Fibroblast of lung (primary cell): ENCODE results near the gene MAPK8. TPM values are rescaled to one million over a fixed set of nuclear protein-coding genes. Genes with fewer than 3 reads are reported as not detected.

Experiments used
- DNase-seq, 2 donors: peaks; one replicate each; pipeline versions ENCODE4 v3.0.0 to v3.0.0-alpha.2; 2010; ENCODE audit warnings: low read depth in 2 of 2
- H2AFZ ChIP-seq: 2 replicates; pipeline ENCODE4 v1.5.1; 2012; ENCODE audit warnings: low read length, control low read depth, inconsistent platforms
- H3K27ac ChIP-seq: 2 replicates; pipeline ENCODE4 v1.5.1; 2011; ENCODE audit warnings: low read length, control low read depth; ENCODE audit not compliant: insufficient read depth
- H3K27me3 ChIP-seq: 2 replicates; pipeline ENCODE4 v1.5.1; 2011; ENCODE audit warnings: mild to moderate bottlenecking, low read length; ENCODE audit not compliant: control insufficient read depth, insufficient read depth
- H3K36me3 ChIP-seq: 2 replicates; pipeline ENCODE4 v1.5.1; 2011; ENCODE audit warnings: low read length; ENCODE audit not compliant: control insufficient read depth, insufficient read depth
- H3K4me1 ChIP-seq: 2 replicates; pipeline ENCODE4 v1.5.1; 2011; ENCODE audit warnings: low read length; ENCODE audit not compliant: control insufficient read depth, insufficient read depth; ENCODE audit errors: extremely low read depth
- H3K4me2 ChIP-seq: 2 replicates; pipeline ENCODE4 v1.5.1; 2011; ENCODE audit warnings: low read length, control low read depth; ENCODE audit not compliant: insufficient read depth; ENCODE audit errors: extremely low read depth
- H3K4me3 ChIP-seq, 4 experiments: fragments of 200-600 bp in 1 of 4; sonication (generic) in 1 of 4; replicated peaks in 1 of 4; 2 replicates each; pipeline ENCODE4 v1.5.1; 2011 to 2016; ENCODE audit warnings: low read length in 4 of 4, low read depth in 3 of 4, mild to moderate bottlenecking in 3 of 4, control low read depth in 2 of 4, inconsistent platforms in 1 of 4, mixed read lengths in 1 of 4; ENCODE audit not compliant: insufficient read depth in 1 of 4; ENCODE audit errors: control extremely low read depth in 1 of 4
- H3K79me2 ChIP-seq: 2 replicates; pipeline ENCODE4 v1.5.1; 2012; ENCODE audit warnings: mild to moderate bottlenecking, low read length, inconsistent platforms; ENCODE audit not compliant: control insufficient read depth, insufficient read depth
- H3K9ac ChIP-seq: 2 replicates; pipeline ENCODE4 v1.5.1; 2011; ENCODE audit warnings: mild to moderate bottlenecking, low read length, control low read depth; ENCODE audit not compliant: insufficient read depth
- H3K9me3 ChIP-seq: 2 replicates; pipeline ENCODE4 v1.5.1; 2012; ENCODE audit warnings: low read depth, low read length; ENCODE audit not compliant: control insufficient read depth, insufficient read depth
- H4K20me1 ChIP-seq: 2 replicates; pipeline ENCODE4 v1.5.1; 2011; ENCODE audit warnings: low read length; ENCODE audit not compliant: control insufficient read depth, insufficient read depth; ENCODE audit errors: extremely low read depth
- EZH2 ChIP-seq: IDR thresholded peaks from 2 replicates; pipeline ENCODE4 v1.5.1; 2012; ENCODE audit warnings: low read length, control low read depth, mild to moderate bottlenecking; ENCODE audit errors: missing control alignments
- polyA plus RNA-seq, 2 donors: library from polyadenylated mRNA; depleted of rRNA in 1 of 2; stranded (reverse) in 1 of 2; unstranded in 1 of 2; fragments of >200 nt; gene quantifications; 2 replicates each; pipeline ENCODE4 v1.2.1, GENCODE V29; 2011 to 2012; ENCODE audit warnings: missing spikeins in 1 of 2
- total RNA-seq: library from RNA; depleted of rRNA; stranded (reverse); fragments of >200 nt; gene quantifications from 2 replicates; pipeline ENCODE4 v1.2.1, GENCODE V29; 2014
- TF ChIP-seq, protein P1 (sequence below), 2 donors: IDR thresholded peaks in 1 of 2; conservative IDR thresholded peaks in 1 of 2; 1 replicate in 1 of 2; 2 replicates in 1 of 2; pipeline ENCODE4 v1.5.1; 2011 to 2012; ENCODE audit warnings: low read length in 2 of 2, control low read depth in 1 of 2, inconsistent platforms in 1 of 2, low read depth in 1 of 2, mild to moderate bottlenecking in 1 of 2

The MAPK8 gene
- total and polyA plus RNA-seq, 2 donors (not counting 1 experiment from before 2014, with no cell fraction given) = 29.4 to 53.7 TPM

DNA sequence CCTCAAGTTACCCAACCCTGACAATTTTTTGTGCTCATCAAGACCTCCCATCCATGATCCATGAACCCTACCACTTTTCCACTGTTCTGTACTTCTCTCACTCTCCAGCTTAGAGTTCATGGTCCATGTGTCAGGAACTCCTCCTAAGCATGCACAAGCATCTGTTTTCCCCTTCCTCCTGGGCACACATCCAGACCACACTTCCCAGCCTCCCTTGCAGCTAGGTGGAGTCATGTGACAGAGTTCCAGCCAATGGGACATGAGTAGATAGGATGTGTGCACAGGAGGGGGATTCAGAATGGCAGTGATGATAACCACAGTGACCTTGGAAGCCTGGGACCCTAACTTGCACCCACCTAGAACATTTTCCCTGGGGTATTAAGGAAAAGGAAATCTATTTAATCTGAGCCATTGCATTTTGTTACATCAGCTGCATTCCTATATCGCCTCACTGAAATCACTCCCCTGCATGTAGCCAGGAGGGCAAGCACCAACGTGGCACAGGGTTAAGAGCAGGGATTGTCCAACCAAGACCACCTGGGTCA is 22.4 kb upstream of the MAPK8 start:
- DNase-seq = peak in 1 of 2 donors; percentile 9
- Histone ChIP-seq H3K36me3 (no peaks in the 10 kb centered on the region), H4K20me1 (no peaks in the 10 kb centered on the region), H3K9ac (no peak overlapping the region), H2AFZ (no peak overlapping the region), H3K4me1 (no peaks in the 10 kb centered on the region), H3K4me2 (no peak overlapping the region), H3K79me2 (no peaks in the 10 kb centered on the region), H3K27me3 (peaks cover 12% of the 10 kb centered on the region), H3K4me3 (no peak overlapping the region), H3K27ac (no peak overlapping the region), H3K9me3 (no peaks in the 10 kb centered on the region)
- no peak for TF ChIP-seq EZH2
- TF ChIP-seq, protein P1, sequence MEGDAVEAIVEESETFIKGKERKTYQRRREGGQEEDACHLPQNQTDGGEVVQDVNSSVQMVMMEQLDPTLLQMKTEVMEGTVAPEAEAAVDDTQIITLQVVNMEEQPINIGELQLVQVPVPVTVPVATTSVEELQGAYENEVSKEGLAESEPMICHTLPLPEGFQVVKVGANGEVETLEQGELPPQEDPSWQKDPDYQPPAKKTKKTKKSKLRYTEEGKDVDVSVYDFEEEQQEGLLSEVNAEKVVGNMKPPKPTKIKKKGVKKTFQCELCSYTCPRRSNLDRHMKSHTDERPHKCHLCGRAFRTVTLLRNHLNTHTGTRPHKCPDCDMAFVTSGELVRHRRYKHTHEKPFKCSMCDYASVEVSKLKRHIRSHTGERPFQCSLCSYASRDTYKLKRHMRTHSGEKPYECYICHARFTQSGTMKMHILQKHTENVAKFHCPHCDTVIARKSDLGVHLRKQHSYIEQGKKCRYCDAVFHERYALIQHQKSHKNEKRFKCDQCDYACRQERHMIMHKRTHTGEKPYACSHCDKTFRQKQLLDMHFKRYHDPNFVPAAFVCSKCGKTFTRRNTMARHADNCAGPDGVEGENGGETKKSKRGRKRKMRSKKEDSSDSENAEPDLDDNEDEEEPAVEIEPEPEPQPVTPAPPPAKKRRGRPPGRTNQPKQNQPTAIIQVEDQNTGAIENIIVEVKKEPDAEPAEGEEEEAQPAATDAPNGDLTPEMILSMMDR (conservative IDR thresholded peaks at IDR 0.05 in 1 of 2, IDR thresholded peaks at IDR 0.05 in 1 of 2; ENCODE audit: low read depth in 1 of 2, low read length in 2 of 2) = no peak

DNA sequence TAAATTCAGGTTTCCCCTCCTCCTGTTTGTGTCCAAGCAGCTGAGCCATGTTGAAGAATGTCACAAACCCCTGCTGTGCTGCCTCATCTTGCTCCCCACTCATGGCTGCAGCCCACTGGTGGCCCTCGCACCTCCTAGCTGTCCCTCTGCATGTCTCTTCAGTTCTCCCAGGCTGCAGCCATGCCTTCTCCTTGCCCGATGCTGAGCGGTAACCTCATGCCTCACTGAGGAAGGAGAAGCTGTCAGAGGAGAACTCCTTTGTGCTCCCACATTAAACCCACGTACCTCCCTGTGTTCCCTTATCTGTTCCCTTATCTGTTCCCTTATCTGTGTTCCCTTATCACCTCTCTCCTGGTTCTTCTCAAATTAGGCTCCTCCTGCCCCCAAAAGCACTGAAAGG is 21.7 kb upstream of the MAPK8 start:
- no peaks in the 10 kb centered on the region for H3K4me1 ChIP-seq
- H3K27ac ChIP-seq = no peak overlapping the region
- H3K9me3 ChIP-seq = no peaks in the 10 kb centered on the region
- TF ChIP-seq, protein P1 (conservative IDR thresholded peaks at IDR 0.05 in 1 of 2, IDR thresholded peaks at IDR 0.05 in 1 of 2; ENCODE audit: low read depth in 1 of 2, low read length in 2 of 2) = no peak
- TF ChIP-seq EZH2 = no peak
- H3K4me2 ChIP-seq = no peak overlapping the region
- H2AFZ ChIP-seq = no peak overlapping the region
- H3K79me2 ChIP-seq = no peaks in the 10 kb centered on the region
- H3K9ac ChIP-seq = no peak overlapping the region
- DNase-seq = no peak
- no peak overlapping the region for H3K4me3 ChIP-seq
- H3K27me3 ChIP-seq = peaks cover 12% of the 10 kb centered on the region
- no peaks in the 10 kb centered on the region for H4K20me1 ChIP-seq
- H3K36me3 ChIP-seq = no peaks in the 10 kb centered on the region

DNA sequence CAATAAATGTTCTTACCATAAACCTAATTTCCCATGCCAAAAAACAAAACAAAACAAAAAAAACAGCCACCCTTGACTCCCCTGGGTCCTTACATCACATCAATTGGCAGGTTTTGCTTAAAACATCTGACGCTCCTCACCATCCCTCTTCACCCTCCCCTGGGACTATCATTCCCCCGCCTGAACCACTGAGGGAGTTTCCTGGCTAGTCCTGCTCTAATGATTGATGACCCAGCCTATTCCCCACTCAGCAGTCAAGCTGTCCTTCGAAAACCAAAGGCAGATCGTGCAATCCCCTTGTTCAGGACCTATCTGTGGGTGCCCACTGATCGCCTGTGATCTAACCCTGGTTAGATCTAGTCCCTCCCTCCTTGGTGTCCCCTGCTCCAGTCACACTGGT is 20.8 kb upstream of the MAPK8 start:
- Histone ChIP-seq H3K36me3 (no peaks in the 10 kb centered on the region), H3K9me3 (no peaks in the 10 kb centered on the region), H4K20me1 (no peaks in the 10 kb centered on the region), H3K27me3 (peaks cover 15% of the 10 kb centered on the region), H3K4me2 (no peak overlapping the region), H2AFZ (no peak overlapping the region), H3K9ac (no peak overlapping the region), H3K4me1 (no peaks in the 10 kb centered on the region), H3K79me2 (no peaks in the 10 kb centered on the region), H3K4me3 (no peak overlapping the region), H3K27ac (no peak overlapping the region)
- TF ChIP-seq, protein P1 (conservative IDR thresholded peaks at IDR 0.05 in 1 of 2, IDR thresholded peaks at IDR 0.05 in 1 of 2; ENCODE audit: low read depth in 1 of 2, low read length in 2 of 2) = no peak
- TF ChIP-seq EZH2 = no peak
- no peak for DNase-seq
